Fibroblast of the aortic adventitia (primary cell): Measurements from ENCODE around the gene ACTN1. TPM values are rescaled to one million over a fixed set of nuclear protein-coding genes. Genes with fewer than 3 reads are reported as not detected.

Experiments used
- DNase-seq: peaks from one replicate; pipeline ENCODE4 v3.0.0-alpha.2; 2010; ENCODE audit warnings: low read depth
- H3K4me3 ChIP-seq: 2 replicates; pipeline ENCODE4 v1.5.1; 2011; ENCODE audit warnings: low read depth, mild to moderate bottlenecking, control low read depth, low read length, moderate library complexity
- total RNA-seq: library from RNA; depleted of rRNA; stranded (reverse); fragments of >200 nt; gene quantifications from 2 replicates; pipeline ENCODE4 v1.2.3, GENCODE V29; 2012; ENCODE audit warnings: low replicate concordance
- TF ChIP-seq, protein P1 (sequence below): IDR thresholded peaks from 2 replicates; pipeline ENCODE4 v1.5.1; 2011; ENCODE audit warnings: mild to moderate bottlenecking, low read length, control low read depth, inconsistent platforms; ENCODE audit not compliant: insufficient read depth

Gene ACTN1
- total RNA-seq, 1 donor: 114 TPM

GRCh38 chr14:68886109-68886434 lies 93.0 kb downstream of the ACTN1 start:
- no peak overlapping the region for H3K4me3 ChIP-seq
- no peak for DNase-seq
- TF ChIP-seq, protein P1, sequence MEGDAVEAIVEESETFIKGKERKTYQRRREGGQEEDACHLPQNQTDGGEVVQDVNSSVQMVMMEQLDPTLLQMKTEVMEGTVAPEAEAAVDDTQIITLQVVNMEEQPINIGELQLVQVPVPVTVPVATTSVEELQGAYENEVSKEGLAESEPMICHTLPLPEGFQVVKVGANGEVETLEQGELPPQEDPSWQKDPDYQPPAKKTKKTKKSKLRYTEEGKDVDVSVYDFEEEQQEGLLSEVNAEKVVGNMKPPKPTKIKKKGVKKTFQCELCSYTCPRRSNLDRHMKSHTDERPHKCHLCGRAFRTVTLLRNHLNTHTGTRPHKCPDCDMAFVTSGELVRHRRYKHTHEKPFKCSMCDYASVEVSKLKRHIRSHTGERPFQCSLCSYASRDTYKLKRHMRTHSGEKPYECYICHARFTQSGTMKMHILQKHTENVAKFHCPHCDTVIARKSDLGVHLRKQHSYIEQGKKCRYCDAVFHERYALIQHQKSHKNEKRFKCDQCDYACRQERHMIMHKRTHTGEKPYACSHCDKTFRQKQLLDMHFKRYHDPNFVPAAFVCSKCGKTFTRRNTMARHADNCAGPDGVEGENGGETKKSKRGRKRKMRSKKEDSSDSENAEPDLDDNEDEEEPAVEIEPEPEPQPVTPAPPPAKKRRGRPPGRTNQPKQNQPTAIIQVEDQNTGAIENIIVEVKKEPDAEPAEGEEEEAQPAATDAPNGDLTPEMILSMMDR: no peak

GRCh38 chr14:68885226-68886108 lies 93.6 kb downstream of the ACTN1 start:
- no peak for DNase-seq

DNA sequence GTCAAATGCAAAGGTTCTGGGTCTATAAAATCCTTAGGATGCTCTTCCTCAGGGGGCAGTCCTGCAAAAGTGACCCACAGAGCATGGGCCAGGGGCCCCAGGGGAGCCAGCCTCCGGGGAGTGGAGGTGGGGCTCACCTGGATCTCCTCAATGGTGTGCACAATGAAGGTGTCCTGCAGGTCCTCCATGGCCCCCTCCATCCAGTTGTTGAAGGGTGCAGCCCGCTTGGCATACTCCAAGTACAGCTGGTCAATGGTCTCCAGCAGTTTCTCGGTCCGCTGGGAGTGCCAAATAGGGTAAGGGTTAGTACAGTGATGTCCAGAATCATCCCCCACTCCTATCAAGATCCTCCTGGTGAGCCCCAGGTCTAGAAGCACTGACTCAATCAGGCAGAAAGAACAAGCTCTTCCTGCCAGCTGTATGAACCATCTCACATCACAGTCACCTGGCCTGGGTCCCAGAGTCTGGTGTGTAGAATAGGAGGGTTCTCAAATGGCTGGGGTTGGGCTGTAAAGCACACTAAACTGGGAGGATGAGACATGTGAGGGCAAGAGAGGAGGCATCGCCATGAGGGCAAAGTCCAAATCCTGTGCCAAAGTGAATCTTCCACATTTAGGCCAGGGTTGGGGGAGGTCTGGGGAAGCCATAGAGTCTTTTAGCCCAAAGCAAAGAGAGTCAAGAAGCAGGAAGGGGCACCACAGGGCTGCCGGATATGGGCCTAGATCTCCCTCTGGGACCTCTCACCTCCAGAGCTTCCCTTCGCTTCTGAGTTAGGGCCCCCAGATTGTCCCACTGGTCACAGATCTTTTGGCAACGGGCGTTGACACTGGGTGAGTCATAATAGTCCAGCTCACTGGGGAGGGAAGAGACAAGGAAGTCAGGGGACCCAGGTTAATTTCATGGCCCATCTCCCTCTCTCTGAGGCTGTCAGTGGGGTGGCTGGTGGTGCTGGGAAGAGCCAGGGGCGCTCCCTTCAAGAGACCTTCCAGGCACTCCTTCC lies 94.8 kb downstream of the ACTN1 start:
- no peak overlapping the region for H3K4me3 ChIP-seq
- TF ChIP-seq, protein P1: no peak
- peak; percentile 93 for DNase-seq

More at GRCh38 chr14:68885226-68886108, 93.6 kb downstream of the ACTN1 start:
- TF ChIP-seq, protein P1: no peak
- H3K4me3 ChIP-seq: no peak overlapping the region

DNA sequence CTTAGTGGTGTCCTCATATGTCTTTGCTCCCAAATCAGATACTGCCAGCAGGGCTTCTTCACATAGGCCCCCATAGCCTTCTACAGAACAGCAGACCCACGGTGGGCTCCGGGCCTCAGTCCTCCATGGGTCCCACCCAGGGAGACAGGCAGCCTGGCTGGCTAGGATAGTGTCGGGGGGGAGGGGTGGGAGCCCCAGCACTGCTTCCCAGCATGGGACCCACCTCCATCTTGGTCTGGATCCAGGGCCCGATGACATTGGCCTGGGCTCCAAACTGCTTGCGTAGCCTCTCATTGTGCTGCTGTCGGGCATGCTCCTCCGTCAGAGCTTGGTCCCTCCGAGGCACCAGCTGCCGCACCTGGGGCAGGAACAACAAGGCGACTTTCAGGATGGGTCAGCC lies 96.9 kb downstream of the ACTN1 start:
- TF ChIP-seq, protein P1: no peak
- H3K4me3 ChIP-seq: no peak overlapping the region
- no peak for DNase-seq

DNA sequence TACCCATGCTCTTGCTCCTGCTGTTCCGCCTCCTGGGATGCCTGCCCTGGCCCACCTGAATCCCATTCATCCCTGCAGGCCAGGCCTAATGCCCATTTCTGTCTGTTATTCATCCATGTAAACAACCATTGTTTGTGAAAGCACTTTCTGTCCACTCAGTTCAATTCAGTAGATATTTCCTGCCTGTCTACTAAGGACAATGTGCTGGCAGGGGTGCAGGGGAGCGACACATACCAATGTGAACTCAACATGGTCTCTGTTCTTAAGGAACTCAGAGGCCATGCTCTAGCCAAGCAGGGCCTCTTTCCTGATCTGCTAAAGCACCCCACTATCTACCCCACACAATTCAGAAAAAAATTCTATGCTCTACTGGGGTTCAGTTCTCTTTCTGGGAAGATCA lies 97.7 kb downstream of the ACTN1 start:
- TF ChIP-seq, protein P1: no peak
- H3K4me3 ChIP-seq: no peak overlapping the region
- no peak for DNase-seq

- TF ChIP-seq, protein P1: no peak
- no peak for DNase-seq
- H3K4me3 ChIP-seq: no peak overlapping the region
Measured at GRCh38 chr14:68880581-68881105, 98.5 kb downstream of the ACTN1 start.
